Epithelial cell of esophagus (primary cell): Measurements from ENCODE around the gene ATP7B.

ENCODE experiments used
- DNase-seq: peaks from one replicate; pipeline ENCODE4 v3.0.0; 2010; ENCODE audit warnings: low read depth
- H3K4me3 ChIP-seq: 2 replicates; pipeline ENCODE4 v1.5.1; 2011; ENCODE audit warnings: mild to moderate bottlenecking, low read length, control low read depth
- TF ChIP-seq, protein P1 (sequence below): IDR thresholded peaks from 2 replicates; pipeline ENCODE4 v1.5.1; 2011; ENCODE audit warnings: low read depth, mild to moderate bottlenecking, low read length, control low read depth, inconsistent platforms; ENCODE audit not compliant: insufficient read depth; ENCODE audit errors: missing control alignments

Gene ATP7B

DNA sequence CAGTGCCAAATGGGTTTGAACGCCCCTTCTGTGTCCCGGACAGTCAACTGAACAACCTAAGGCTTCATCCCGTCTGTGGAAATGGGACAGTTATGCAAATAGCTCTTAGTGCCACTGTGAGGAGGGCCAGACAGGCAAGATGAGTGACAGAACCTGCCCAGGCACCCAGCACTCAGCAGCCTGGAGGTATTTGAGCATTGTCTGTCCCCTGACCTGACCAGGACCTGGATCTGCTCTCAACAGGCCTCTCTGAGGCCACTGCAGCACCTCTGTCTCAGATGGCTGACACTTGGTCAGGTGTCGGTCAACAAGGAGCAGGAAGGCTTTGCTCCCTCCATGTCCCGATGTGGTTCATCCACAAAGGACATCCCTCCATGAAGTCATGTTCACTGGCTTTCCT lies 81.6 kb downstream of the ATP7B start:
- no peak overlapping the region for H3K4me3 ChIP-seq
- TF ChIP-seq, protein P1, sequence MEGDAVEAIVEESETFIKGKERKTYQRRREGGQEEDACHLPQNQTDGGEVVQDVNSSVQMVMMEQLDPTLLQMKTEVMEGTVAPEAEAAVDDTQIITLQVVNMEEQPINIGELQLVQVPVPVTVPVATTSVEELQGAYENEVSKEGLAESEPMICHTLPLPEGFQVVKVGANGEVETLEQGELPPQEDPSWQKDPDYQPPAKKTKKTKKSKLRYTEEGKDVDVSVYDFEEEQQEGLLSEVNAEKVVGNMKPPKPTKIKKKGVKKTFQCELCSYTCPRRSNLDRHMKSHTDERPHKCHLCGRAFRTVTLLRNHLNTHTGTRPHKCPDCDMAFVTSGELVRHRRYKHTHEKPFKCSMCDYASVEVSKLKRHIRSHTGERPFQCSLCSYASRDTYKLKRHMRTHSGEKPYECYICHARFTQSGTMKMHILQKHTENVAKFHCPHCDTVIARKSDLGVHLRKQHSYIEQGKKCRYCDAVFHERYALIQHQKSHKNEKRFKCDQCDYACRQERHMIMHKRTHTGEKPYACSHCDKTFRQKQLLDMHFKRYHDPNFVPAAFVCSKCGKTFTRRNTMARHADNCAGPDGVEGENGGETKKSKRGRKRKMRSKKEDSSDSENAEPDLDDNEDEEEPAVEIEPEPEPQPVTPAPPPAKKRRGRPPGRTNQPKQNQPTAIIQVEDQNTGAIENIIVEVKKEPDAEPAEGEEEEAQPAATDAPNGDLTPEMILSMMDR: no peak
- no peak for DNase-seq

DNA sequence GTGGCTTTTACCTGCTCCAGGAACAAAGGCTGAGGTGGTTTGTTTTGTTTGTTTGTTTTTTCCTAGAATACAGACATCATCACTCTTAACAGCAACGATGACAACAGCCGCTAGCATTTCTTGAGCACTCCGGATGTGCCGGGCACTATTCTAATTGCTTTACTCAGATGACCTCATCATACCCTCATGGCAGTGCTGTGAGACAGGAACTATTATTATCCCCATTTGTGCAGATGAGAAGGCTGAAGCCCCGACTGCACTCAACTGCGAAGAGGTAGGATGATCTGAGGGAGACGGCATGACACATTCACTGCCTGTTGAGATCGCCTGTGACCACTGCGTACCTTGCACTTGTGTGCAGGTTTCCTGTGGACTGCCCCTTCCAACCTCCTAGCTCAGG lies 83.0 kb downstream of the ATP7B start:
- TF ChIP-seq, protein P1: no peak
- H3K4me3 ChIP-seq: no peak overlapping the region
- DNase-seq: no peak

DNA sequence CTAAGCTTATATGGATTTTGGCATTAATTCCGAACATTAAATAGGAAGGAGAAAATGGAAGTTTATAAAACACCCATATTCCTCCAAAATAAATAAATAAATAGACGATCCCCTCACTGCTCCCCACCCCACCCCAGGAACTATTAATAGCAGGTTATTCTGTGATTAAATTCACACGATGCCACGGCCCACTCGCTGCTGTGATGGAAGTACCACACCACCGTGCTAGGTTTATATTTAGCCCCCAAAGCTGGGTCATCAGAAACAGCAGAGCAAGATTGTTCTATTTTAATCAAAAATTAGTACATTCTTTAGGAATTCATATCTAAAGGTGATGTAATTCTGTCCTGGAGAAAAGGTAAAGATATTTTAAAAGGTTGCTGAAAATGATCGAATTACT lies 84.1 kb downstream of the ATP7B start:
- no peak for DNase-seq
- H3K4me3 ChIP-seq: no peak overlapping the region
- TF ChIP-seq, protein P1: no peak

DNA sequence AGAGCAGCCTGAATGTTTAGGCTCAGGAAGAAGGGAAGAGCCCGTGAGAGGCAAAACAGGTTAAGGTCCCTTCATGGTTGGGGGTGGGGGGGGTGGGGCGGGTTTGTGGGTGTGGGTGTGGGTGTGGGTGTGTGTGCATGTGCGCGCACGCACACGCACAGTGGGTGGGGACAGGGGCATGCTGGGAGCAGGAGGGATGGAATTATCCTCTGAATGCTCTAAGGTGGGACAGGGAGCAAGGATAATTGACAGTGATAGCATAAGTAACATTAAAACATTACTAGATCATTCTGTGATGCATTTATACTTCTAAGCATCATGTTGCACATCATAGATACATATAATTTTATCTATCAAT lies 84.7 kb downstream of the ATP7B start:
- TF ChIP-seq, protein P1: no peak
- no peak for DNase-seq
- H3K4me3 ChIP-seq: no peak overlapping the region

DNA sequence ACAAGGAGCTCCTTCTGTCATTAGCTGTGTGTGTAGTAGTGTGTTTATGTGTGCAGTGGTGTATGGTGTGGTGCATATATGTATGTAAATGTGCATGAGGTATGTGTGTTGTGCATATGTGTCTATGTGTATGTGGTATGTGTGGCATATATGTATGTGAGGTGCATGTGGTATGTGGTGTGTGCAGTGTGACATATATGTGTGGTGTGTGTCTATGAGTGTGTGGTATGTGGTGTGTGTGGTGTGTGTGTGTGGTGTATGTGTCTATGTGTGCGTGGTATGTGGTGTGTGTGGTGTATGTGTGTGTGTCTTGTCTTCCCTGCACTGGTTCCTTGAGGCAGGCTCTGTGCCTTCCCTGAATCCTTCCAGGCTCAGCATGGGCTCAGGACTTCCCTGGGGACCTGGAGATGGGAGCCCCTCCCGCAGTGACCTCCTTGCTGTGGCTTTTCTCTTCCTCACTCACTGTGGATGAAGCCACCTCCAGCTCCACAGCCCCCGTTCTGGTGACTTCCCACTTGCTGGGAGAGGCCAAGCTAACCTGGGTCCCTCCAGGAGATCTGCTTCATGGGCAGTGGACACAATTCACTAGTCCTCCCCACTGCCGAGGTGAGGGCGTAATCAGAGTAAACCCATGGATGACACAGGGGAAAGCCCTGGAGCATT lies 85.3 kb downstream of the ATP7B start:
- H3K4me3 ChIP-seq: no peak overlapping the region
- TF ChIP-seq, protein P1: no peak
- DNase-seq: no peak

DNA sequence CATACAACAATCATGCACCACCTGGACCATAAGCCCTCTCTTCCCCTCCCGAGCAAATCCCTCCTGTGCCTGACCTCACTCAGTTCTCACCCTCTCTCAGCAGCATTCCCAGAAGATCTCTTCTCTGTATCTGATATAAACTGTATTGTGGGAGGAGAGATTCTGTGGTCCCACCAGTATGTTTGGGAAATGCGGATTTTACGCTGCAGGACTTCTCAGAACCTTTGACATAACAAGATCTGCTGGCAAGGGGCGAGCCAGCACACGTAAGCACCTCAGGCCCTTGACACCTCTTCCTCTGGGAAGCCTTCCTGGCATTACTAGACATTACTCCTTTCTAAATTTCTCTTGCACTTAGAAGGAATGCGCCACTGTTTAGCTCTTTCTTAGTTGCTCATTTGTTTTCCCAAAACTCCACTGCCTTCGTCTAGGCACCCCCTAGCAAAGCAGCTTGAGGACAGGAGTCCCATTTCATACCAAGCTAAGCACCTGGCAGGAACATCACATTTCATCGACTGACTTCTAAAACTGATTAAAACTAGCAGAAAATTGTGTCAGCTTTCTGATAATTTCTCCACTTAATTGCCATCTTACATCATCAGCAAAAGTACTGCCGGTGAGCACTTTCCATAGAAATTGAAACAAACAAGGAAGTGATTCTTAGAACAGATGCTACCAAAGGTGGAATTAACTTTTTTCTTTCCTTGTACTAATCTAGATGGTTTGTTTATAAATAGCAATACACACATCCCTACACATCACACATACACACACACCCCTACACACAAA lies 86.3 kb downstream of the ATP7B start:
- no peak overlapping the region for H3K4me3 ChIP-seq
- TF ChIP-seq, protein P1: no peak
- no peak for DNase-seq
